Endothelial cell of umbilical vein (primary cell): Measurements from ENCODE around the gene RNU1-2. TPM values are rescaled to one million over a fixed set of nuclear protein-coding genes. Genes with fewer than 3 reads are reported as not detected.
A peak's percentile ranks its signal among the peaks of the same experiment; 100 is the strongest.
"Not testable (repeated sequence)": the region's sequence is repeated elsewhere in the genome, so short reads cannot be mapped to it uniquely, and the experiment has no call there.

ENCODE experiments used
- BruUV-seq: library from RNA; stranded (reverse); fragments of 400-500 nt; replicated peaks from 2 replicates; lab custom pipeline; 2021; lab: Mats Ljungman, UMichigan
- CTCF ChIA-PET: fragments of 300-600, 350-600 bp; sonication (Branson Sonifier 250); formaldehyde crosslinking; loops from one replicate; lab custom pipeline; 2021; ENCODE audit warnings: antibody characterized with exemption, inconsistent platforms; lab: Charles Lee
- POLR2A ChIA-PET: fragments of 300-600, 350-600 bp; sonication (Branson Sonifier 250); formaldehyde crosslinking; loops from one replicate; lab custom pipeline; 2021; ENCODE audit warnings: antibody characterized with exemption, inconsistent platforms; lab: Charles Lee
- DNase-seq: peaks from one replicate; pipeline ENCODE4 v3.0.0-alpha.2; 2011; ENCODE audit warnings: low read depth, low spot score
- FAIRE-seq: peaks from 2 replicates; lab custom pipeline; 2011; peaks lifted over from hg19 to GRCh38; lab: Jason Lieb, UNC
- H2AFZ ChIP-seq: 2 replicates; pipeline ENCODE4 v1.6.0; 2012; ENCODE audit warnings: low read depth, low read length, control low read depth, inconsistent platforms
- H3K27ac ChIP-seq: 2 replicates; pipeline ENCODE4 v1.5.1; 2011; ENCODE audit warnings: low read depth, mild to moderate bottlenecking, control low read depth, low read length, moderate library complexity; ENCODE audit not compliant: insufficient read depth
- H3K27me3 ChIP-seq, 2 experiments: 2 replicates each; pipeline versions ENCODE4 v1.6.0 to v1.6.1; 2011; ENCODE audit warnings: low read length in 2 of 2, mixed read lengths in 1 of 2; ENCODE audit not compliant: control insufficient read depth in 2 of 2, insufficient read depth in 2 of 2
- H3K36me3 ChIP-seq, 2 experiments: 2 replicates in 1 of 2; 3 replicates in 1 of 2; pipeline ENCODE4 v1.5.1; 2011; ENCODE audit warnings: low read length in 2 of 2, mild to moderate bottlenecking in 1 of 2, moderate library complexity in 1 of 2; ENCODE audit not compliant: control insufficient read depth in 2 of 2, insufficient read depth in 2 of 2; ENCODE audit errors: extremely low read depth in 1 of 2
- H3K4me1 ChIP-seq: 3 replicates; pipeline ENCODE4 v1.5.1; 2011; ENCODE audit warnings: mild to moderate bottlenecking, low read length; ENCODE audit not compliant: control insufficient read depth, insufficient read depth; ENCODE audit errors: extremely low read depth
- H3K4me2 ChIP-seq: 2 replicates; pipeline ENCODE4 v1.6.1; 2011; ENCODE audit warnings: low read length, control low read depth, mixed read lengths; ENCODE audit not compliant: insufficient read depth
- H3K4me3 ChIP-seq, 3 experiments: fragments of 200-600 bp in 1 of 3; sonication (generic), shearing (Covaris generic) in 1 of 3; replicated peaks in 1 of 3; 2 replicates each; pipeline ENCODE4 v1.5.1; 2011 to 2016; ENCODE audit warnings: control low read depth in 3 of 3, low read length in 3 of 3, mild to moderate bottlenecking in 2 of 3, inconsistent platforms in 1 of 3, low read depth in 1 of 3, moderate library complexity in 1 of 3; ENCODE audit not compliant: insufficient read depth in 1 of 3
- H3K79me2 ChIP-seq: 2 replicates; pipeline ENCODE4 v1.6.0; 2012; ENCODE audit warnings: low read length, inconsistent platforms; ENCODE audit not compliant: control insufficient read depth, insufficient read depth
- H3K9ac ChIP-seq: replicated peaks from 2 replicates; pipeline ENCODE3; 2011; ENCODE audit warnings: low read length, control low read depth; ENCODE audit not compliant: insufficient read depth; ENCODE audit errors: extremely low read depth
- H3K9me1 ChIP-seq: replicated peaks from 3 replicates; pipeline ENCODE4 v1.6.0; 2011; ENCODE audit warnings: mild to moderate bottlenecking, low read length; ENCODE audit not compliant: control insufficient read depth, insufficient read depth; ENCODE audit errors: extremely low read depth
- H3K9me3 ChIP-seq: replicated peaks from 2 replicates; pipeline ENCODE4 v1.5.1; 2012; ENCODE audit warnings: low read length, inconsistent platforms; ENCODE audit not compliant: control insufficient read depth, insufficient read depth
- H4K20me1 ChIP-seq: replicated peaks from 2 replicates; pipeline ENCODE3; 2011; ENCODE audit warnings: mild to moderate bottlenecking, low read length; ENCODE audit not compliant: control insufficient read depth, insufficient read depth; ENCODE audit errors: extremely low read depth
- POLR2A ChIP-seq: IDR thresholded peaks from 2 replicates; pipeline ENCODE4 v1.6.1; 2012; ENCODE audit warnings: low read depth, mild to moderate bottlenecking, control low read depth, low read length
- POLR2AphosphoS5 ChIP-seq: IDR thresholded peaks from 2 replicates; pipeline ENCODE4 v1.6.1; 2012; ENCODE audit warnings: low read depth, mild to moderate bottlenecking, control low read depth, low read length, moderate library complexity; ENCODE audit not compliant: insufficient read depth
- dilution Hi-C: fragments of 300-500 bp; cut with MboI; formaldehyde crosslinking; loops from one replicate; pipeline ENCODE4 v1.15.0; 2019; ENCODE audit warnings: low sequenced_read_pairs; ENCODE audit not compliant: extremely low pct_ligation_motif_present
- intact Hi-C: fragments of 100-400 bp; cut with micrococcal nuclease; formaldehyde crosslinking; loops from one replicate; pipeline ENCODE4 v1.10.0; 2022
- polyA plus RNA-seq, 4 experiments: library from polyadenylated mRNA; depleted of rRNA in 3 of 4; stranded (reverse) in 3 of 4; unstranded in 1 of 4; fragments of >200 nt; gene quantifications; 2 replicates each; pipeline versions ENCODE4 v1.2.1 to v1.2.3, GENCODE V29; 2011 to 2012; ENCODE audit warnings: missing spikeins in 1 of 4
- total RNA-seq: library from RNA; stranded (reverse); gene quantifications from 2 replicates; pipeline ENCODE4 v1.2.3, GENCODE V29; 2021

The RNU1-2 gene
- total and polyA plus RNA-seq, 2 donors (not counting 3 experiments of a cell fraction or from before 2014, with no cell fraction given), result 206 to 1,319 TPM

DNA sequence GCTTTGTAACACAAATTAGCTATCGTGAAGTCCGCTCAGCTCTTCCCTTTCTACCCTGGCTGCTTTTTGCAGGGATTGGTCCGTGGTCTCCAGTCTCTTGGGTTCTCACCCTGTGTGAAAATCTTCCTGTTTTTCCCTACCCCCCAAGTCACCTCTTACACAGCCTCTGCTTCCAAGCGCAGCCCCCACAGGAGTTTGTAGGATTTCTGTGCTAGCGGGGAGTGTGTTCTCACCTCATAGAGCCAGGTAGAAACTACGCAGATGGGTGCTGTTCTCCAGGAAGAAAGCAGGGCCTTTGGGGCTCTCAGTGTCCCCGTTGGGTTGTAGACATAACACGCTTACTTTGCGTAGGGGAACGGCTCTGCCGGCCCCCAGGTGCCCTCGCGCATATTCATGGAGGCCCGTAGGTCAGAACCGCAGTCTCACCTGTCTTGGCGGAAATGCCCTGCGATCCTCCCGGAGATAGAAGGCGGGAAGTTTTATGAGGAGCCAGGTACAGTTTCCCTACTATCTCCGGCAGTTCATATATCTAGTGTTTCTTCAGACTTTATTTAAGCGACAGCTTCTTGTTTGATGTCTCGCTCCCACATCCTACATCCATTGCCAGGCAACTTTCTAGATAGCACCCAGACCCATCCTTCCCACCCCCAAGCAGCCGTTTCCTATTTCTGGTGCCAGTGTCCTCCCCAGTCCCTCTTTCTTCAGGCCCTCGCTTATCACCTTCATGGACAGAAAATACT, 706 bp downstream of the RNU1-2 start:
- H2AFZ ChIP-seq, H3K27me3 ChIP-seq, BruUV-seq, H3K36me3 ChIP-seq, H3K9me1 ChIP-seq, H3K4me1 ChIP-seq, H3K27ac ChIP-seq, FAIRE-seq, dilution Hi-C loops, CTCF ChIA-PET, H3K9me3 ChIP-seq, H4K20me1 ChIP-seq, H3K9ac ChIP-seq, H3K79me2 ChIP-seq: not testable (repeated sequence)
- Histone ChIP-seq H3K4me3 (peak overlapping the region in 1 of 3 experiments; percentile 14), H3K4me2 (peak overlapping the region; percentile 10)
- intact Hi-C loops, result loop anchor here (1.0 kb wide), 1 partner anchor 8 kb away; no protein-coding TSS in a partner anchor
- POLR2A ChIA-PET, result interaction anchor here (1.0 to 1.5 kb wide), 3 partner anchors 9 to 383 kb away, joined by 3 to 12 read pairs (median 3); no protein-coding TSS in a partner anchor
- TF ChIP-seq POLR2AphosphoS5, result peak; percentile 68
- peak; percentile 80 for TF ChIP-seq POLR2A
- peak; percentile 48 for DNase-seq

DNA sequence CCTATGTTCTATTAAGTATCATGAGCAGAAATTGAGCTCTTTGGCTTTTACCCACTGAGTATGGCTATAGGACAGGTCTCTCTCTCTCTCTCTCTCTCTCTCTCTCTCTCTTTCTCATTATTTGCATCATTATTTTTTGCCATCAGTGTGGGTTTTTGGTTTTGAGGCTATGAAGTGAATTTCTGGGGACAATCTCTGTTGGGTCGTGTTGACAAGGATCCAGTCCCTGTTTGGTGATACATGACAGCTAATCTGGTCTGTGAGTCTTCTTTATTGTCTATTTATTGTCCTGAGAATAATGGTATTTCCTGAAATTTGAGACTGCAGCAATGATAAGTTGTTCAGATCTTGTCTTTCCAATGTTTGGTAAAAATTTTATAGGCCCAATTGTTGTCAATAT, 1.9 kb downstream of the RNU1-2 start:
- dilution Hi-C loops, H3K9me1 ChIP-seq, H3K79me2 ChIP-seq, H3K27me3 ChIP-seq, FAIRE-seq, CTCF ChIA-PET, H3K4me2 ChIP-seq, H4K20me1 ChIP-seq, DNase-seq, H3K4me1 ChIP-seq, intact Hi-C loops, H3K4me3 ChIP-seq, H3K9me3 ChIP-seq, H2AFZ ChIP-seq, POLR2A ChIA-PET, H3K9ac ChIP-seq, H3K36me3 ChIP-seq, BruUV-seq, H3K27ac ChIP-seq: not testable (repeated sequence)

DNA sequence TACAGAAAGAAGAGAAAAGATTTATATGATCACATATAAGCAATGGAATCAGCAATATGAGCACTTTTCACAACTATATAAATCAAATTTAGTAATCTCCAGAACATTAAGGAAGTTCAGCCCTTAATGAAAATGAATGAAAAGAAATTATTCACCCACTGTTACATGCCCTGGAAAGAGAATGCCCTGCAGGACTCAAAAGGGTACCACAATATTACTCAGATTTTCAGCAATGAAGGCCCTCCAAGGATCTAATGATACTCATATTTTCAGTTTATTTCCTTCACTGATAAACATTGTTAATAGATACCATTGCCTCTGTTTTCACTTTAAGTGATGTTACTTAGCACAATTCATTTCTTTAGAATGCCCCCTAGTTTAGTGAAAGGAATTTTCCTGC, 2.5 kb downstream of the RNU1-2 start:
- H4K20me1 ChIP-seq, POLR2A ChIA-PET, H3K9me3 ChIP-seq, H3K36me3 ChIP-seq, H3K4me2 ChIP-seq, H3K9me1 ChIP-seq, H2AFZ ChIP-seq, H3K27ac ChIP-seq, FAIRE-seq, H3K9ac ChIP-seq, BruUV-seq, H3K27me3 ChIP-seq, H3K4me3 ChIP-seq, H3K79me2 ChIP-seq, CTCF ChIA-PET, DNase-seq, dilution Hi-C loops, H3K4me1 ChIP-seq, intact Hi-C loops: not testable (repeated sequence)

DNA sequence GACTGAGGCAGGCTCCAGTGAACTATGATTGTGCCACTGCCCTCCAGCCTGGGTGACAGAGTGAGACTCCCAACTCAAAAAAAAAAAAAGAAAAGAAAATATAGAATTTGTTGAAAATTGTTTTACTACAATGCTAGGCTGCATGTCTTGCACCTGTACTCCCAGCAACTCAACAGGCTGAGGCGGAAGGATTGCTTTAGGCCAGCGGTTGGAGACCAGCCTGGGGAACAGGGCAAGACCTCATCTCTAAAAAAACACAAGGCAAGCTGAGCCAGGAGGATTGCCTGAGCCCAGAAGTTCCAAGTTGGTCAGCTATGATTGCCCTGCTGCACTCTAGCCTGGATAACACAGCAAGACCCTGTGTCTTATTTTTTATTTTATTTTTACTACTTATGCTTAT, 3.2 kb downstream of the RNU1-2 start:
- intact Hi-C loops, BruUV-seq, H3K9ac ChIP-seq, H3K27me3 ChIP-seq, H2AFZ ChIP-seq, dilution Hi-C loops, H3K4me3 ChIP-seq, H4K20me1 ChIP-seq, H3K79me2 ChIP-seq, H3K4me2 ChIP-seq, H3K9me3 ChIP-seq, POLR2A ChIA-PET, H3K9me1 ChIP-seq, FAIRE-seq, H3K27ac ChIP-seq, H3K36me3 ChIP-seq, DNase-seq: not testable (repeated sequence)
- peaks cover 14% of the 10 kb centered on the region for H3K4me1 ChIP-seq
- CTCF ChIA-PET, result interaction anchor here (0.7 to 0.9 kb wide), 2 partner anchors 17 to 62 kb away, joined by 3 read pairs; no protein-coding TSS in a partner anchor
